GM18861 (cell line): Measurements from ENCODE around the gene MECP2.

Experiments used
- ATAC-seq: cut with Tn5 transposase; IDR thresholded peaks from one replicate; pipeline ENCODE4 v1.9.1; 2021; ENCODE audit not compliant: unreplicated experiment

Gene MECP2

DNA sequence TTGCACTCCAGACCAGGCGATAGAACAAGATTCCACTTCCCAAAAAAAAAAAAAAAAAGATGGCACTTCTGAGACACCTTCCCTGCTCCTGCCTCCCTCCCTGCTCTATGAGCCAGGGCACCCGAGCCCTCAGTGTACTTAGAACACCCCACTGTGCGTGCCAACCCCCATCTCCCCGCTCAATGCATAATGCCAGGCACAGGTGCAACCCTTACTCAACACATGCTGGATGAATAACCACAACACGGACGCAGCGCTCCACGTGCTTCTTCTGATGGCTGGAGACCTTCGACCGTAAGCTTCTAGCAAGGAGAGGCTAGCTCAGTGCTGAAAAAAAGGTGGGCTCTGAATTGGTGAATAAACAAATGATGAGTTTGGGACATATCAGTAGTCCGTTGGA is 57.9 kb downstream of the MECP2 start:
- no peak for ATAC-seq

DNA sequence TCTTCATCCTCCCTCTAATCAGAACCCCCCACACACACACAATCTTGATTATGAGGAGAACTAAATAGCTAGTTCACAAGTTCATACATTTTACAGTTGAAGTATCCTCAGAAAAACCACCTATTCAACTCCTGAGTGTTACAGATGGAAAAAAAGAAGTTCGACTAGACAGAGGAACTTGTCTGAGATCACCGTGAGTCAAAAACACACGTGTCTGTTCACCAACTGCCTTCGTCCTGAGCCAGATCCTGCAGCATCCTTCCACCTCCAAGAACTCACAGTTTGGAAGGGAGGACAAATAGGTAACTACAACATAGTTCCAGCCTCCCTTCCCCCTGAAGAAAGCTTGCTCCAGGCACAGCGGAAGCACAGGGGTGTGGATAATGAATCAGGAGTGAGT is 58.9 kb downstream of the MECP2 start:
- no peak for ATAC-seq

- ATAC-seq = no peak
These were observed 59.8 kb downstream of the MECP2 start for GRCh38 chrX:154037754-154038153.

- no peak for ATAC-seq
These were observed 61.0 kb downstream of the MECP2 start for GRCh38 chrX:154036513-154036912.

GRCh38 chrX:154033848-154034247 is 63.7 kb downstream of the MECP2 start:
- ATAC-seq = no peak

DNA sequence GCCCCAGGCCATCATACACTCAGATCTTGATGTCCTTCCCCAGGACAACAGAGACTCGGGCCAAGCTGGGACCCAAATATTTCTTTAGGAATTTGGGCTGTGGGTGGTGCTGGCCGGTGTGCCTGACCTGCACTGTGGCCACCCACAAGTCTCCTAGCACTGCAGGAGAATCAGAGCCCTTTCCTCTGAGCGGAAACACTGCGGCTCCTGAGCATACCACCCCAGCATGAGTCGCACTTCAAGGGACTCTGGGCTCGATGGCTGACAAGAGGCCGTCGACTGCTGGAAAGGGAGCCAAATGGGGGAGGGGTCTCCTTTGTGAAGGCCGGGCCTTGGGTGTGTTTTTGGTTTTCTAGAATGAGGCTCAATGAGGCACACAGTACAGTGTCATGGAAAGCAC is 64.9 kb downstream of the MECP2 start:
- ATAC-seq = no peak

DNA sequence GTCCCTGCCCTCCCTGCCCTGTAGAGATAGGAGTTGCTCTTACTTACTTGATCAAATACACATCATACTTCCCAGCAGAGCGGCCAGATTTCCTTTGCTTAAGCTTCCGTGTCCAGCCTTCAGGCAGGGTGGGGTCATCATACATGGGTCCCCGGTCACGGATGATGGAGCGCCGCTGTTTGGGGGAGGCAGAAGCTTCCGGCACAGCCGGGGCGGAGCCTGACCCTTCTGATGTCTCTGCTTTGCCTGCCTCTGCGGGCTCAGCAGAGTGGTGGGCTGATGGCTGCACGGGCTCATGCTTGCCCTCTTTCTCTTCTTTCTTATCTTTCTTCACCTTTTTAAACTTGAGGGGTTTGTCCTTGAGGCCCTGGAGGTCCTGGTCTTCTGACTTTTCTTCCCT is 65.4 kb downstream of the MECP2 start:
- ATAC-seq = no peak

DNA sequence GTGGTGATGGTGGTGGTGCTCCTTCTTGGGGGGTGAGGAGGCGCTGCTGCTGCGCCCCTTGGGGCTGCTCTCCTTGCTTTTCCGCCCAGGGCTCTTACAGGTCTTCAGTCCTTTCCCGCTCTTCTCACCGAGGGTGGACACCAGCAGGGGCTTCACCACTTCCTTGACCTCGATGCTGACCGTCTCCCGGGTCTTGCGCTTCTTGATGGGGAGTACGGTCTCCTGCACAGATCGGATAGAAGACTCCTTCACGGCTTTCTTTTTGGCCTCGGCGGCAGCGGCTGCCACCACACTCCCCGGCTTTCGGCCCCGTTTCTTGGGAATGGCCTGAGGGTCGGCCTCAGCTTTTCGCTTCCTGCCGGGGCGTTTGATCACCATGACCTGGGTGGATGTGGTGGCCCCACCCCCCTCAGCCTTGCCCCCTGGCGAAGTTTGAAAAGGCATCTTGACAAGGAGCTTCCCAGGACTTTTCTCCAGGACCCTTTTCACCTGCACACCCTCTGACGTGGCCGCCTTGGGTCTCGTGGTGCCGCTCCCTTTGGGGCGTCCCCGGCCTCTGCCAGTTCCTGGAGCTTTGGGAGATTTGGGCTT is 66.7 kb downstream of the MECP2 start:
- no peak for ATAC-seq

- ATAC-seq = no peak
These were observed 67.3 kb downstream of the MECP2 start for GRCh38 chrX:154030266-154030665.

DNA sequence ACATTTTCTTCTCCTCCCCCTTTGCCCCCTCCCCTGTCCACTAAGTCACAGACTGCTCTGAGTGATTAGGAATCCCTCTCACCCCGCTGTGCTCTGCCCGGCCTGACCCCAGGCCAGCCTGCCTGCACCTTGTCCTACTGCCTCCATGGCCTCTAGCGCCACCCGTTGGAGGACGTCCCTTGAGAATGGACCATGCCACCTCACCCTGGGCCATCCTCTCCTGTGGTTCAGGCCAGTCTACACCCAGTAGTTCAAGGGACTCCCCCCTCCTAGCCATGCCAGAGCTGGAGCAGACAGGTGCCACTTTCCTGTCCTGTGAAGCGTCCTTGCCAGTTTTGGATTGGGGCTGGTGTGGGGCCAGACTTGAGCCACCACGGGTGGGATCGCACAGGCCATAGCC is 68.1 kb downstream of the MECP2 start:
- ATAC-seq = no peak

GRCh38 chrX:154028502-154029184 is 68.9 kb downstream of the MECP2 start:
- ATAC-seq = no peak

GRCh38 chrX:154027986-154028385 is 69.5 kb downstream of the MECP2 start:
- ATAC-seq = no peak

GRCh38 chrX:154027022-154027402 is 70.5 kb downstream of the MECP2 start:
- no peak for ATAC-seq

DNA sequence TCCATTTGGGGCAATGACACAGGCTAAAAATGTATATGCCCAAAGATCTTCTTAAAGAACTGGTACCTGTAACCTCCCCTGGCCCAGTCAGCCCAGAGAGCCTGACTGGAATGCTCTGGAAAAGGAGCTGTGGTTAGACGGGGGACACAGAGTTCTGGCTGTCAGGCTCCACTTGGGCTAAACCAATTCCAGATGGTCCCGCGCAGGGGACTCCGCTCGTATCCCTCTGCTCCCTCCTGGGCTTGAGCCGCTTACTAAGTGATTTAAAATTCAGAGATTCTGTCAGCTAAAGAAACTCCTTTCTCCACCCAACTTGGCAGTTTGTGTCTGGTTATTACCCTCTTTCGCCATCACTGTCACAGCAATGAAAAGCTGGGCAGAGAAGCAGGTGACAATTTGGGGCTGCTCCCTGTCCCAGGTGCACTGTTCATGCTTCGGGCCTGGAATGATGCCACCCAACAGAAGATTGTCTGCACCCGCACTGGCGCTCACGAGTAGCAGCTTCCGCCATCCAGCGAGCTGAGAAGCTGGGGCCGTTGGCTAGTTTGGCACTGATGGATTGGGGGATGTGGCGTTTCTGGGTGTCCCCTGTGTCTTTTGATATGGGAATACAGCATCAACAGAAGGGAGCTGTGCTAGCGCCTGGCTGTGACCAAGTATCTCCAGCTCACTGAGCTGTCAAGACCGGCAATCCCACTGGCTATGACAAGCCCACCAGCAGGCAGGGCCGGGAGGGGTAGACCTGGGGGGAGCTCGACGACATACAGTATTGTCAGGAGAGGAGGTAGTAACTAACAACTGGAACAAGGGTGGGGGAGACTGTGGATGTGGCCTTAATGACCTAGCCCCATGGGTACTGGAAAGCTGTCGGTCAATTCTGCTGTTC is 71.1 kb downstream of the MECP2 start:
- no peak for ATAC-seq

DNA sequence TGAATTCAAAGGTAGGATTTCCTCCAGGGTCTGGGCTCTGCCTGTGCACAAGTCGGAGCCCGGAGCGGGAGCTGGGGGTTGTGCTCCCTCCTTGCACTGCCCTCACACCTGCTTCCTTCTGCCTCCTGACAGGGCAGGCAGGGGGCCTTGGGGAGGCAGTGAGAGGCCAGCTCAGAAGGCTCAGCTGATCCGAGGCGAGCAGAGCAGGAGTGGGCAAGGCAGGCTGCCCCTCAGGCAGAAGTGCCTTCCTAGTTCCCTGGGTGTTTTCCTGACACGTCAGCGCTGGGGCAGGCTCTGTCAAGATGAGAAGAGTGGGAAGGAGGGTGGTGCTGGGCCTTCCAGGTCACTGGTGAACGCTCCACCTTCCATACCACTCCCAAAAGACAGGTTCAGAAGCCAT is 72.3 kb downstream of the MECP2 start:
- ATAC-seq = no peak

DNA sequence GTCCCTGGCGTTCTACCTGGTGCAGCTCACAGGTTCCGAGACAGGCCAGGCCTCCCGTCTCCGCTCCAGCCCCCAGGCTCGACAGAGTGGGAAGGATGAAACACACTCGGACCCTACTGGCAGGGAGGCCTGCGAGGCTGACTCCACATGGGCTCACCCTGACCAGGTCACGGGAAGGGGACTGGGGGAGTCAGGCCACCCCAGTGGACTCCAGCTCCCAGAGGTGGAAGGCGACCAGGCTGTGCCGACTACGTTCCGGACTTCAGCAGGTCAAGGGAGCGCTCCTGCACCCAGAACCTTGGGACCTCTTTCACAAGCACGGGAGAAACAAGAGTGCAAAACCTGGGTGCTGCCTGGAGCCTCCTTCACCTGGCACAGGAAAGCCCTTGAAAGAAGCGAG is 73.2 kb downstream of the MECP2 start:
- no peak for ATAC-seq

GRCh38 chrX:154023276-154024000 is 74.1 kb downstream of the MECP2 start:
- ATAC-seq = no peak

- no peak for ATAC-seq
These were observed 75.4 kb downstream of the MECP2 start for GRCh38 chrX:154022108-154022507.

- ATAC-seq = no peak
These were observed 76.3 kb downstream of the MECP2 start for GRCh38 chrX:154021131-154021611.

- no peak for ATAC-seq
These were observed 76.9 kb downstream of the MECP2 start for GRCh38 chrX:154020536-154021115.
